GM21447 (cell line): ENCODE measurements around the gene CYSLTR2.
"Not testable (repeated sequence)": the region's sequence is repeated elsewhere in the genome, so short reads cannot be mapped to it uniquely, and the experiment has no call there.

Experiments used
- ATAC-seq: cut with Tn5 transposase; IDR thresholded peaks from one replicate; pipeline ENCODE4 v1.9.1; 2021; ENCODE audit not compliant: unreplicated experiment

Gene CYSLTR2

GRCh38 chr13:48686636-48687210, 33.0 kb downstream of the CYSLTR2 start:
- ATAC-seq: no peak

GRCh38 chr13:48687249-48687648, 33.5 kb downstream of the CYSLTR2 start:
- ATAC-seq: no peak

GRCh38 chr13:48693998-48694397, 40.3 kb downstream of the CYSLTR2 start:
- no peak for ATAC-seq

GRCh38 chr13:48695776-48696175, 42.0 kb downstream of the CYSLTR2 start:
- no peak for ATAC-seq

- not testable (repeated sequence) for ATAC-seq
These were observed 42.9 kb downstream of the CYSLTR2 start for GRCh38 chr13:48696676-48697075.

- ATAC-seq: no peak
These were observed 53.7 kb downstream of the CYSLTR2 start for GRCh38 chr13:48707405-48707804.

GRCh38 chr13:48708764-48709163, 55.0 kb downstream of the CYSLTR2 start:
- ATAC-seq: no peak

- ATAC-seq: no peak
These were observed 55.5 kb downstream of the CYSLTR2 start for GRCh38 chr13:48709213-48709612.

- no peak for ATAC-seq
These were observed 56.4 kb downstream of the CYSLTR2 start for GRCh38 chr13:48710160-48710559.

- no peak for ATAC-seq
These were observed 58.4 kb downstream of the CYSLTR2 start for GRCh38 chr13:48712141-48712540.

- ATAC-seq: no peak
These were observed 62.2 kb downstream of the CYSLTR2 start for GRCh38 chr13:48715977-48716376.

- no peak for ATAC-seq
These were observed 66.9 kb downstream of the CYSLTR2 start for GRCh38 chr13:48720621-48721020.

- ATAC-seq: no peak
These were observed 69.4 kb downstream of the CYSLTR2 start for GRCh38 chr13:48723168-48723567.

- ATAC-seq: no peak
These were observed 71.5 kb downstream of the CYSLTR2 start for GRCh38 chr13:48725271-48725670.

- ATAC-seq: no peak
These were observed 73.0 kb downstream of the CYSLTR2 start for GRCh38 chr13:48726711-48727110.

- ATAC-seq: no peak
These were observed 73.7 kb downstream of the CYSLTR2 start for GRCh38 chr13:48727241-48728011.

- no peak for ATAC-seq
These were observed 74.5 kb downstream of the CYSLTR2 start for GRCh38 chr13:48728226-48728625.

GRCh38 chr13:48728876-48729275, 75.1 kb downstream of the CYSLTR2 start:
- ATAC-seq: no peak

- no peak for ATAC-seq
These were observed 76.1 kb downstream of the CYSLTR2 start for GRCh38 chr13:48729856-48730255.

- no peak for ATAC-seq
These were observed 77.4 kb downstream of the CYSLTR2 start for GRCh38 chr13:48731001-48731658.

GRCh38 chr13:48731957-48732569, 78.3 kb downstream of the CYSLTR2 start:
- ATAC-seq: peak; percentile 84
